Liver (tissue), 9 donors: ENCODE results near the gene TOMT. TPM values are rescaled to one million over a fixed set of nuclear protein-coding genes. Genes with fewer than 3 reads are reported as not detected.

Experiments used
- DNase-seq: peaks from one replicate; pipeline ENCODE4 v3.0.0-alpha.2; 2017; ENCODE audit warnings: low spot score
- H3K27ac ChIP-seq, 2 donors: one replicate each; pipeline ENCODE4 v1.7.0; 2013; ENCODE audit warnings: inconsistent platforms in 2 of 2, low read length in 2 of 2, control low read depth in 1 of 2, low read depth in 1 of 2, mild to moderate bottlenecking in 1 of 2
- H3K27me3 ChIP-seq, 4 donors: one replicate each; pipeline versions ENCODE4 v1.6.1 to v1.7.0; 2013; ENCODE audit warnings: low read length in 3 of 4, inconsistent platforms in 1 of 4, mild to moderate bottlenecking in 1 of 4, moderate library complexity in 1 of 4; ENCODE audit not compliant: control insufficient read depth in 4 of 4, insufficient read depth in 4 of 4
- H3K36me3 ChIP-seq, 4 donors: one replicate each; pipeline versions ENCODE4 v1.6.1 to v1.7.0; 2013; ENCODE audit warnings: low read length in 3 of 4, mild to moderate bottlenecking in 3 of 4, low read depth in 1 of 4, moderate library complexity in 1 of 4; ENCODE audit not compliant: control insufficient read depth in 4 of 4, insufficient read depth in 3 of 4
- H3K4me1 ChIP-seq, 4 donors: one replicate each; pipeline versions ENCODE4 v1.6.1 to v1.7.0; 2013; ENCODE audit warnings: low read length in 3 of 4, mild to moderate bottlenecking in 3 of 4, moderate library complexity in 1 of 4; ENCODE audit not compliant: control insufficient read depth in 4 of 4, insufficient read depth in 4 of 4
- H3K4me3 ChIP-seq, 3 donors: one replicate each; pipeline versions ENCODE4 v1.6.1 to v1.7.0; 2013; ENCODE audit warnings: low read length in 3 of 3, control low read depth in 1 of 3, low read depth in 1 of 3, mild to moderate bottlenecking in 1 of 3
- H3K9ac ChIP-seq, 2 donors: one replicate each; pipeline ENCODE4 v1.7.0; 2013; ENCODE audit warnings: low read length in 2 of 2, mild to moderate bottlenecking in 2 of 2, moderate library complexity in 2 of 2, control low read depth in 1 of 2, low read depth in 1 of 2
- H3K9me3 ChIP-seq, 4 donors: one replicate each; pipeline versions ENCODE4 v1.6.1 to v1.7.0; 2013; ENCODE audit warnings: low read length in 3 of 4; ENCODE audit not compliant: control insufficient read depth in 4 of 4
- EGR1 ChIP-seq, 2 donors: IDR thresholded peaks; 2 replicates each; pipeline ENCODE4 v1.6.1; 2016 to 2018; ENCODE audit warnings: antibody characterized with exemption in 2 of 2, low read depth in 2 of 2
- FOXA1 ChIP-seq: IDR thresholded peaks from 2 replicates; pipeline ENCODE4 v1.6.1; 2016; ENCODE audit warnings: antibody characterized with exemption
- FOXA2 ChIP-seq: IDR thresholded peaks from 2 replicates; pipeline ENCODE4 v1.6.1; 2016; ENCODE audit warnings: antibody characterized with exemption
- GABPA ChIP-seq, 2 donors: IDR thresholded peaks in 1 of 2; conservative IDR thresholded peaks in 1 of 2; 2 replicates each; pipeline ENCODE4 v1.6.1; 2016; ENCODE audit warnings: antibody characterized with exemption in 2 of 2, mild to moderate bottlenecking in 1 of 2, moderate library complexity in 1 of 2
- HNF4A ChIP-seq, 2 donors: conservative IDR thresholded peaks; 2 replicates each; pipeline ENCODE4 v1.6.1; 2016; ENCODE audit warnings: antibody characterized with exemption in 2 of 2, mild to moderate bottlenecking in 2 of 2
- HNF4G ChIP-seq: IDR thresholded peaks from 2 replicates; pipeline ENCODE4 v1.6.1; 2016; ENCODE audit warnings: antibody characterized with exemption
- JUND ChIP-seq, 2 donors: IDR thresholded peaks; 2 replicates each; pipeline ENCODE4 v1.6.1; 2016; ENCODE audit warnings: antibody characterized with exemption in 2 of 2
- NR2F2 ChIP-seq: IDR thresholded peaks from 2 replicates; pipeline ENCODE4 v1.6.1; 2016; ENCODE audit warnings: antibody characterized with exemption
- RAD21 ChIP-seq, 2 donors: IDR thresholded peaks; 2 replicates each; pipeline ENCODE4 v1.6.1; 2016; ENCODE audit warnings: antibody characterized with exemption in 2 of 2, mild to moderate bottlenecking in 2 of 2
- RXRA ChIP-seq, 2 donors: IDR thresholded peaks; 2 replicates each; pipeline ENCODE4 v1.6.1; 2017 to 2018; ENCODE audit warnings: antibody characterized with exemption in 2 of 2, mild to moderate bottlenecking in 1 of 2
- SP1 ChIP-seq: IDR thresholded peaks from 2 replicates; pipeline ENCODE4 v1.6.1; 2018; ENCODE audit warnings: antibody characterized with exemption, mild to moderate bottlenecking
- TAF1 ChIP-seq: conservative IDR thresholded peaks from 2 replicates; pipeline ENCODE4 v1.6.1; 2016; ENCODE audit warnings: antibody characterized with exemption, mild to moderate bottlenecking
- YY1 ChIP-seq: IDR thresholded peaks from 2 replicates; pipeline ENCODE4 v1.6.1; 2016; ENCODE audit warnings: antibody characterized with exemption, mild to moderate bottlenecking
- WGBS: extraction: QIAGEN DNeasy Blood & Tissue Kit; methylation state at CpG from one replicate; pipeline ENCODE4 v1.1.7; 2013; 5-methylcytosine and 5-hydroxymethylcytosine counted together
- polyA plus RNA-seq, 2 donors: library from polyadenylated mRNA; stranded (reverse) in 1 of 2; unstranded in 1 of 2; fragments of 200-250 nt in 1 of 2; fragments of >200 nt in 1 of 2; fragmentation: Nextera tagmentation in 1 of 2; extraction: Ambion mirVana in 1 of 2; gene quantifications; one replicate each; pipeline versions ENCODE4 v1.2.1 to v1.2.3, GENCODE V29; 2013 to 2015
- total RNA-seq, 2 donors: library from RNA; depleted of rRNA; stranded (reverse); fragments of >200 nt; gene quantifications; one replicate each; pipeline ENCODE4 v1.2.3, GENCODE V29; 2014
- TF ChIP-seq, protein P1 (sequence below): IDR thresholded peaks from 2 replicates; pipeline ENCODE4 v1.6.1; 2016; ENCODE audit warnings: antibody characterized with exemption
- TF ChIP-seq, protein P2 (sequence below): IDR thresholded peaks from 2 replicates; pipeline ENCODE4 v1.6.1; 2016; ENCODE audit warnings: antibody characterized with exemption, mild to moderate bottlenecking
- TF ChIP-seq, protein P3 (sequence below): IDR thresholded peaks from 2 replicates; pipeline ENCODE4 v1.6.1; 2016; ENCODE audit warnings: antibody characterized with exemption
- TF ChIP-seq, protein P4 (sequence below): IDR thresholded peaks from 2 replicates; pipeline ENCODE4 v1.6.1; 2016; ENCODE audit warnings: antibody characterized with exemption
- TF ChIP-seq, protein P5 (sequence below): fragments of 150-350 bp; IDR thresholded peaks from 2 replicates; pipeline ENCODE4 v1.5.1; 2017; ENCODE audit warnings: improper control_type of control experiment, low read depth, low read length; ENCODE audit not compliant: missing input control
- donor health status: healthy.
- donor health status: healthy.
- donor health status: healthy.
- donor health status: healthy.
- donor health status: healthy.

Gene TOMT
- total and polyA plus RNA-seq, 4 donors, result 0.33 TPM; not detected in 3

DNA sequence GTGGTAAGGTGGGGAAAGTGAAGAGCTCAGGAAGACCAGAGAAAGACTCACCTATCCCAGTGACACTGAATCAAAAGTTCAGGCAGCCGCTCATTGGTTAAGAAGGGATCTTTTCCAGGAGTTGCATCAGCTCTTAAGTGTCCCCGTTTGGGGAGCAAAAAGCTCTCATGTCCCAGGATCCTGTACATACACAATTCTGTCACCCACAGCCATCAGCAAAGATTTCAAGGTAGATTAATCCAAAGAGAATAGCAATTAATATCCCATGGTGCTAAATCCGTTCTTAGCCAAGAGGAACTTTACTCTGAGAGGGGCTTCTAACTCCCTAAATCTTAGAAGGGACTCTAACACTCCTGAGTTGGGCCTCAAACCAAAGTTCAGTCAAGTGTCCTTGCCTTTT, 49.1 kb downstream of the TOMT start:
- TF ChIP-seq HNF4A (conservative IDR thresholded peaks at IDR 0.05) (no peak), NR2F2 (no peak), GABPA (IDR thresholded peaks at IDR 0.05 in 1 of 2, conservative IDR thresholded peaks at IDR 0.05 in 1 of 2) (no peak)
- TF ChIP-seq, protein P1, sequence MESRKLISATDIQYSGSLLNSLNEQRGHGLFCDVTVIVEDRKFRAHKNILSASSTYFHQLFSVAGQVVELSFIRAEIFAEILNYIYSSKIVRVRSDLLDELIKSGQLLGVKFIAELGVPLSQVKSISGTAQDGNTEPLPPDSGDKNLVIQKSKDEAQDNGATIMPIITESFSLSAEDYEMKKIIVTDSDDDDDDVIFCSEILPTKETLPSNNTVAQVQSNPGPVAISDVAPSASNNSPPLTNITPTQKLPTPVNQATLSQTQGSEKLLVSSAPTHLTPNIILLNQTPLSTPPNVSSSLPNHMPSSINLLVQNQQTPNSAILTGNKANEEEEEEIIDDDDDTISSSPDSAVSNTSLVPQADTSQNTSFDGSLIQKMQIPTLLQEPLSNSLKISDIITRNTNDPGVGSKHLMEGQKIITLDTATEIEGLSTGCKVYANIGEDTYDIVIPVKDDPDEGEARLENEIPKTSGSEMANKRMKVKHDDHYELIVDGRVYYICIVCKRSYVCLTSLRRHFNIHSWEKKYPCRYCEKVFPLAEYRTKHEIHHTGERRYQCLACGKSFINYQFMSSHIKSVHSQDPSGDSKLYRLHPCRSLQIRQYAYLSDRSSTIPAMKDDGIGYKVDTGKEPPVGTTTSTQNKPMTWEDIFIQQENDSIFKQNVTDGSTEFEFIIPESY, result no peak
- peaks cover 0 to 5% (median 0%) of the 10 kb centered on the region in 4 donors for H3K27me3 ChIP-seq
- no peak for DNase-seq
- H3K9me3 ChIP-seq, result no peaks in the 10 kb centered on the region
- H3K9ac ChIP-seq, result no peak overlapping the region
- no peaks in the 10 kb centered on the region for H3K36me3 ChIP-seq
- WGBS, result 86% methylated on average over 3 of the region's 3 CpGs
- no peaks in the 10 kb centered on the region for H3K4me1 ChIP-seq
- no peak overlapping the region for H3K27ac ChIP-seq
- H3K4me3 ChIP-seq, result no peak overlapping the region

DNA sequence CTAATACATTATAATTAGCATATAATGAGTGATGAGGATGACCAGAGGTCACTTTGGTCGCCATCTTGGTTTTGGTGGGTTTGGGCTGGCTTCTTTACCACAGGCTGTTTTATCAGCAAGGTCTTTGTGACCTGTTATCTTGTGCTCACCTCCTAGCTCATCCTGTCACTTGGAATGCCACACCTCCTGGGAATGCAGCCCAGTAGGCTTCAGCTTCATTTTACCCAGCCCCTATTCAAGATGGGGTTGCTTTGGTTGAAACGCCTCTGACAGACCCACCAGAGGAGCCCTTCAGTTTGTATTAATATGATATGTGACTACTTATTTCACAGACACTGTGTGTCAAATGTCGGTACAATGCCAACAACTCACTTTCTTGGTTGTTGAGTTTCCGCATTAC, 50.0 kb downstream of the TOMT start:
- Histone ChIP-seq H3K27ac (no peak overlapping the region), H3K36me3 (no peaks in the 10 kb centered on the region), H3K27me3 (peaks cover 0 to 5% (median 0%) of the 10 kb centered on the region in 4 donors), H3K4me1 (no peaks in the 10 kb centered on the region), H3K9ac (no peak overlapping the region), H3K9me3 (no peaks in the 10 kb centered on the region), H3K4me3 (no peak overlapping the region)
- no peak for DNase-seq
- no peak for TF ChIP-seq HNF4G
- TF ChIP-seq, protein P2, sequence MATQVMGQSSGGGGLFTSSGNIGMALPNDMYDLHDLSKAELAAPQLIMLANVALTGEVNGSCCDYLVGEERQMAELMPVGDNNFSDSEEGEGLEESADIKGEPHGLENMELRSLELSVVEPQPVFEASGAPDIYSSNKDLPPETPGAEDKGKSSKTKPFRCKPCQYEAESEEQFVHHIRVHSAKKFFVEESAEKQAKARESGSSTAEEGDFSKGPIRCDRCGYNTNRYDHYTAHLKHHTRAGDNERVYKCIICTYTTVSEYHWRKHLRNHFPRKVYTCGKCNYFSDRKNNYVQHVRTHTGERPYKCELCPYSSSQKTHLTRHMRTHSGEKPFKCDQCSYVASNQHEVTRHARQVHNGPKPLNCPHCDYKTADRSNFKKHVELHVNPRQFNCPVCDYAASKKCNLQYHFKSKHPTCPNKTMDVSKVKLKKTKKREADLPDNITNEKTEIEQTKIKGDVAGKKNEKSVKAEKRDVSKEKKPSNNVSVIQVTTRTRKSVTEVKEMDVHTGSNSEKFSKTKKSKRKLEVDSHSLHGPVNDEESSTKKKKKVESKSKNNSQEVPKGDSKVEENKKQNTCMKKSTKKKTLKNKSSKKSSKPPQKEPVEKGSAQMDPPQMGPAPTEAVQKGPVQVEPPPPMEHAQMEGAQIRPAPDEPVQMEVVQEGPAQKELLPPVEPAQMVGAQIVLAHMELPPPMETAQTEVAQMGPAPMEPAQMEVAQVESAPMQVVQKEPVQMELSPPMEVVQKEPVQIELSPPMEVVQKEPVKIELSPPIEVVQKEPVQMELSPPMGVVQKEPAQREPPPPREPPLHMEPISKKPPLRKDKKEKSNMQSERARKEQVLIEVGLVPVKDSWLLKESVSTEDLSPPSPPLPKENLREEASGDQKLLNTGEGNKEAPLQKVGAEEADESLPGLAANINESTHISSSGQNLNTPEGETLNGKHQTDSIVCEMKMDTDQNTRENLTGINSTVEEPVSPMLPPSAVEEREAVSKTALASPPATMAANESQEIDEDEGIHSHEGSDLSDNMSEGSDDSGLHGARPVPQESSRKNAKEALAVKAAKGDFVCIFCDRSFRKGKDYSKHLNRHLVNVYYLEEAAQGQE, result no peak
- no peak for TF ChIP-seq RAD21 (IDR thresholded peaks at IDR 0.05)
- no peak for TF ChIP-seq EGR1 (IDR thresholded peaks at IDR 0.05; ENCODE audit: low read depth in 2 of 2)
- TF ChIP-seq GABPA (IDR thresholded peaks at IDR 0.05 in 1 of 2, conservative IDR thresholded peaks at IDR 0.05 in 1 of 2), result no peak
- TF ChIP-seq TAF1, result no peak
- TF ChIP-seq JUND (IDR thresholded peaks at IDR 0.05), result no peak
- TF ChIP-seq, protein P3, sequence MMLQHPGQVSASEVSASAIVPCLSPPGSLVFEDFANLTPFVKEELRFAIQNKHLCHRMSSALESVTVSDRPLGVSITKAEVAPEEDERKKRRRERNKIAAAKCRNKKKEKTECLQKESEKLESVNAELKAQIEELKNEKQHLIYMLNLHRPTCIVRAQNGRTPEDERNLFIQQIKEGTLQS, result no peak
- no peak for TF ChIP-seq NR2F2
- TF ChIP-seq, protein P4, sequence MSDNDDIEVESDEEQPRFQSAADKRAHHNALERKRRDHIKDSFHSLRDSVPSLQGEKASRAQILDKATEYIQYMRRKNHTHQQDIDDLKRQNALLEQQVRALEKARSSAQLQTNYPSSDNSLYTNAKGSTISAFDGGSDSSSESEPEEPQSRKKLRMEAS, result no peak
- TF ChIP-seq FOXA2, result no peak
- no peak for TF ChIP-seq YY1
- TF ChIP-seq SP1, result no peak
- no peak for TF ChIP-seq RXRA (IDR thresholded peaks at IDR 0.05)
- TF ChIP-seq, protein P1, result no peak
- TF ChIP-seq HNF4A (conservative IDR thresholded peaks at IDR 0.05), result no peak
- no peak for TF ChIP-seq FOXA1
- TF ChIP-seq, protein P5, sequence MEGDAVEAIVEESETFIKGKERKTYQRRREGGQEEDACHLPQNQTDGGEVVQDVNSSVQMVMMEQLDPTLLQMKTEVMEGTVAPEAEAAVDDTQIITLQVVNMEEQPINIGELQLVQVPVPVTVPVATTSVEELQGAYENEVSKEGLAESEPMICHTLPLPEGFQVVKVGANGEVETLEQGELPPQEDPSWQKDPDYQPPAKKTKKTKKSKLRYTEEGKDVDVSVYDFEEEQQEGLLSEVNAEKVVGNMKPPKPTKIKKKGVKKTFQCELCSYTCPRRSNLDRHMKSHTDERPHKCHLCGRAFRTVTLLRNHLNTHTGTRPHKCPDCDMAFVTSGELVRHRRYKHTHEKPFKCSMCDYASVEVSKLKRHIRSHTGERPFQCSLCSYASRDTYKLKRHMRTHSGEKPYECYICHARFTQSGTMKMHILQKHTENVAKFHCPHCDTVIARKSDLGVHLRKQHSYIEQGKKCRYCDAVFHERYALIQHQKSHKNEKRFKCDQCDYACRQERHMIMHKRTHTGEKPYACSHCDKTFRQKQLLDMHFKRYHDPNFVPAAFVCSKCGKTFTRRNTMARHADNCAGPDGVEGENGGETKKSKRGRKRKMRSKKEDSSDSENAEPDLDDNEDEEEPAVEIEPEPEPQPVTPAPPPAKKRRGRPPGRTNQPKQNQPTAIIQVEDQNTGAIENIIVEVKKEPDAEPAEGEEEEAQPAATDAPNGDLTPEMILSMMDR, result no peak
- WGBS, result 84% methylated on average over 4 of the region's 4 CpGs
